Parathyroid adenoma (tissue), 2 donors: ENCODE results near the gene CCDC28A.

Source experiments
- H2AFZ ChIP-seq: fragments of 300-600 bp; sonication (generic); one replicate; pipeline ENCODE4 v1.7.0; 2017; ENCODE audit warnings: antibody characterized with exemption, mild to moderate bottlenecking
- H3K27ac ChIP-seq: fragments of 300-600 bp; sonication (generic); one replicate; pipeline ENCODE4 v1.7.0; 2017
- H3K27me3 ChIP-seq: fragments of 300-600 bp; sonication (generic); one replicate; pipeline ENCODE4 v1.7.0; 2017; ENCODE audit warnings: low read length; ENCODE audit not compliant: control insufficient read depth, insufficient read depth
- H3K36me3 ChIP-seq: fragments of 300-600 bp; sonication (generic); one replicate; pipeline ENCODE4 v1.7.0; 2017; ENCODE audit warnings: low read length; ENCODE audit not compliant: control insufficient read depth, insufficient read depth
- H3K4me1 ChIP-seq: fragments of 300-600 bp; sonication (generic); one replicate; pipeline ENCODE4 v1.7.0; 2017; ENCODE audit warnings: control low read depth
- H3K4me2 ChIP-seq: fragments of 300-600 bp; sonication (generic); one replicate; pipeline ENCODE4 v1.7.0; 2017; ENCODE audit warnings: low read length
- H3K4me3 ChIP-seq: fragments of 300-600 bp; sonication (generic); one replicate; pipeline ENCODE4 v1.7.0; 2017; ENCODE audit warnings: low read depth, low read length
- H3K79me2 ChIP-seq: fragments of 300-600 bp; sonication (generic); one replicate; pipeline ENCODE4 v1.7.0; 2017; ENCODE audit warnings: control low read depth
- H3K9ac ChIP-seq: fragments of 300-600 bp; sonication (generic); one replicate; pipeline ENCODE4 v1.7.0; 2017; ENCODE audit warnings: mild to moderate bottlenecking
- H3K9me3 ChIP-seq: fragments of 300-600 bp; sonication (generic); one replicate; pipeline ENCODE4 v1.7.0; 2017; ENCODE audit warnings: low read length; ENCODE audit not compliant: control insufficient read depth
- TF ChIP-seq, protein P1 (sequence below): fragments of 300-600 bp; sonication (generic); IDR thresholded peaks from one replicate; pipeline ENCODE4 v1.7.0; 2017; ENCODE audit warnings: antibody characterized with exemption, mild to moderate bottlenecking
- donor health status: primary hyperparathyroidism.

The CCDC28A gene

DNA sequence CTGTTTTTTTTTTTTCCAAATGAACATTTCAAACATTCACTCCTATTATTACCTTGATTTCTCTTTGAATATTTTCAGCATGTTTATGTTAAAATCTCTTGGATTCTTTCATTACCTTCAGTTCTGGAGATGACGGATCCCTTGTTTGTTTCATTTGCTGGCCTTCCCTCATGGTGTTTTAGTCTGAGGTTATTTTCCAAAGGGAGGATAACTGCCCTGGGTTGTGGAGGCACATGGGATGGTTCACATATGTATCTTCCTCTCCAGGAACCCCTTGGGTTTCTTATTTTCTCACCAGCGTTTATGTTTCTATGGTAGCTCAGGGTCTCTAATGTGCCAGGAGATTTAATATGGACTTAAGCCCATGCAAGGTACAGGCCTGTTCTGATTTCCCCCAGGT, 58.6 kb downstream of the CCDC28A start:
- Histone ChIP-seq H3K79me2 (no peaks in the 10 kb centered on the region), H3K9me3 (no peaks in the 10 kb centered on the region), H3K36me3 (no peaks in the 10 kb centered on the region), H3K27me3 (no peaks in the 10 kb centered on the region), H3K4me3 (no peak overlapping the region), H3K27ac (no peak overlapping the region), H3K4me2 (no peak overlapping the region), H3K9ac (no peak overlapping the region), H2AFZ (no peak overlapping the region), H3K4me1 (no peaks in the 10 kb centered on the region)
- TF ChIP-seq, protein P1, sequence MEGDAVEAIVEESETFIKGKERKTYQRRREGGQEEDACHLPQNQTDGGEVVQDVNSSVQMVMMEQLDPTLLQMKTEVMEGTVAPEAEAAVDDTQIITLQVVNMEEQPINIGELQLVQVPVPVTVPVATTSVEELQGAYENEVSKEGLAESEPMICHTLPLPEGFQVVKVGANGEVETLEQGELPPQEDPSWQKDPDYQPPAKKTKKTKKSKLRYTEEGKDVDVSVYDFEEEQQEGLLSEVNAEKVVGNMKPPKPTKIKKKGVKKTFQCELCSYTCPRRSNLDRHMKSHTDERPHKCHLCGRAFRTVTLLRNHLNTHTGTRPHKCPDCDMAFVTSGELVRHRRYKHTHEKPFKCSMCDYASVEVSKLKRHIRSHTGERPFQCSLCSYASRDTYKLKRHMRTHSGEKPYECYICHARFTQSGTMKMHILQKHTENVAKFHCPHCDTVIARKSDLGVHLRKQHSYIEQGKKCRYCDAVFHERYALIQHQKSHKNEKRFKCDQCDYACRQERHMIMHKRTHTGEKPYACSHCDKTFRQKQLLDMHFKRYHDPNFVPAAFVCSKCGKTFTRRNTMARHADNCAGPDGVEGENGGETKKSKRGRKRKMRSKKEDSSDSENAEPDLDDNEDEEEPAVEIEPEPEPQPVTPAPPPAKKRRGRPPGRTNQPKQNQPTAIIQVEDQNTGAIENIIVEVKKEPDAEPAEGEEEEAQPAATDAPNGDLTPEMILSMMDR: no peak

DNA sequence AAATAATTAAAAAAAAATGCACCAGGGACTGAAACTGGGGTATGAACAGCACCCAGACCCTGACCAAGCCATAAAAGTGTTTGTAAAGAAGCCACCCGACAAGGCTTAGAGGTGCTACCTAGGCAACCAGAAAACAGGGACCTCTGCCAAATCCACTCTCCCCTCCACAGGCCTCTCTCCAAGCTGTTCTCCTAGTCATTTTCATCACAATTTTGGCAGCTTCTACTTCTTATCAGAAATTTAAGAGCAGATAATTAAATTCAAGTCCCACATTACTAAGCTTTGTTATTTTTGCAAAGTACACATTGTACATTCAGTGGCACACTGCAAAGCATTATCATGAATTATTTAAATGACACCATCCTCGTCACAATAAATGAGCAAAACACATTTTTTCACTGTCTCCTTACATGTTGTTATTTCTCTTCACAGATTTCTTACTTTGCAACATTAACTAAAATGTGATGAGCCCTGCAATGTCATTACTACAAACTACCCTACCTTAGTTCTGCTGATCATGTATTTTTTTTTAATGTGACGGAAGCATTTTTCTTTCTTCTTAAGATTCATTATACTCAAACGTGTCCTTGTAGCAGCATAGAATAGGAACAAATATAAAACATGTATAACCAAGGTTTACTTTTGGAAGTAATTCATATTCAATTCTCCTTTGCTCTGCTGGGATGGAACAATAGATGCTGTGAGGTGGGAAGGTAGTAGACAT, 60.4 kb downstream of the CCDC28A start:
- H3K36me3 ChIP-seq: no peaks in the 10 kb centered on the region
- H3K9me3 ChIP-seq: no peaks in the 10 kb centered on the region
- H3K27ac ChIP-seq: no peak overlapping the region
- TF ChIP-seq, protein P1: no peak
- no peaks in the 10 kb centered on the region for H3K27me3 ChIP-seq
- no peak overlapping the region for H3K4me2 ChIP-seq
- H3K4me1 ChIP-seq: no peaks in the 10 kb centered on the region
- no peak overlapping the region for H2AFZ ChIP-seq
- no peak overlapping the region for H3K4me3 ChIP-seq
- H3K79me2 ChIP-seq: no peaks in the 10 kb centered on the region
- H3K9ac ChIP-seq: no peak overlapping the region

DNA sequence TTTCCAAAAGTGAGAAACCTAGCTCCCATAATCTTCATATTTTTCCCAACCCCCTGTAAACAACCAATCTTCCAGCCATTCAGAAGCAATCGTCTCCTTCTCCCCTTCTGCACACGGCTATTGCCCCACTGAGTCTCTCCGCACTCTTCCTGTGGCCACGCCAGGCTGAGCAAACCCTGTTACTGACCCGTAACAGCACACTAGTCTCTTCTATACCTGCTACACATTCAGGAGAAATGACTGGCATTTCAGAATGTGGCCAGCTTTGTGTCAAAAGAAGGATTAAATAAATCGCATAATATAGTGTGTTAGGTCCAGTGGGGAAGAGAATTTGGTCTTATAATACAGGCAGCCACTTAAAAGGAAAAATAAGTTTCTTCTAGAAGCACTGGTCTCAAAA, 63.7 kb downstream of the CCDC28A start:
- Histone ChIP-seq H3K9me3 (no peaks in the 10 kb centered on the region), H3K4me3 (no peak overlapping the region), H3K4me1 (no peaks in the 10 kb centered on the region), H2AFZ (no peak overlapping the region), H3K36me3 (no peaks in the 10 kb centered on the region), H3K4me2 (no peak overlapping the region), H3K79me2 (no peaks in the 10 kb centered on the region), H3K27me3 (no peaks in the 10 kb centered on the region), H3K27ac (no peak overlapping the region), H3K9ac (no peak overlapping the region)
- TF ChIP-seq, protein P1: no peak
